DMS153 treated with DMSO at 0.1 percent for 48 hours (cell line): Measurements from ENCODE around the gene KCNH4.
"Not testable (repeated sequence)": the region's sequence is repeated elsewhere in the genome, so short reads cannot be mapped to it uniquely, and the experiment has no call there.

Experiments
- DNase-seq: peaks from one replicate; lab custom pipeline; 2025; ENCODE audit not compliant: unreplicated experiment; lab: John Stamatoyannopoulos, UW

KCNH4 gene

DNA sequence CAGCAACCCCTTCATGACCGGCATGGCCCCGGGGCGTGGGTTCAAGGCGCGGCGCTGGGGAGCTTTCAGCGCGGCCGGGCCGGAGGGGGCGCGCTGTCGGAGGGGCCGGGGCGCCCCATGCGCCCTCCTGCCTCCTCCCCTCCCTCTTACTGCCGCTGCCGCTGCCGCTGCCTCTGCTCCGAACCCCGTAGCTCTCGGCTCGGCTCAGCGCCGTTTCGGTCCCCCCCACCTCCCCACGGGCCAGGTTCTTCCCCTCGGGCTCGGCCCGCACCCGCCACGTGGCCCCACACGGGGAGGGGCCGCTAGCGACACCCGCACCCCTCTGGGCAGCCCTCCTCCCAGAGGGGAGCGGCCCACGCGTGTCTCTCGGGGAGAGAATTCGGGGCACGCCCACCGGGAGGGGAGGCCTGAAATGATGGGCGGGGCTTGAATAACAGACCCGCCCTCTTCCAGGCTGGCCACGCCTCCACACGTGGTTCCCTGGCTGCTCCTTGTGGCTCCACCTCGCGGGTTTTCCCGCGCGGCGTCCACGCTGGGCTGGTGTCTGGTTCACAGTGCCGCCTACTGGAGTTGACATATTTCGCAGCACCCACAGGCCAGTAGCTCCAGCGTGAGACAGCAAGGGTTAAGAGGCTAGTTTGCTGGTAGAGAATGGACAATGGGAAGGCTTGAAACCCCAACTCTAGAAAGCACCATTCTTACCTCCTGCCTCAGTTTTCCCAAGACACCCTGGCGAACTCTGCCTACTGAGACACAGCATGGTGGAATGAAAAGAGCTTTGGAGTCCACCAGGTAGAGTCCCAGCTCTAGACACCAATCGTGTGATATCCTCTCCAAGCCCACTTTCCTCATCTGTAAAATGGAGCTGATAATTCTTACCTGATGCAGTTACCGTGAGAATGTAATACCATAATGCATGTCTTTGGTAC, at the start of gene KCNH4:
KCNH4 (minus strand) TSS at position 221 of the 929 bp plus-strand sequence; CDS start at position 24, 197 bp downstream.
- peak; percentile 68 for DNase-seq

DNA sequence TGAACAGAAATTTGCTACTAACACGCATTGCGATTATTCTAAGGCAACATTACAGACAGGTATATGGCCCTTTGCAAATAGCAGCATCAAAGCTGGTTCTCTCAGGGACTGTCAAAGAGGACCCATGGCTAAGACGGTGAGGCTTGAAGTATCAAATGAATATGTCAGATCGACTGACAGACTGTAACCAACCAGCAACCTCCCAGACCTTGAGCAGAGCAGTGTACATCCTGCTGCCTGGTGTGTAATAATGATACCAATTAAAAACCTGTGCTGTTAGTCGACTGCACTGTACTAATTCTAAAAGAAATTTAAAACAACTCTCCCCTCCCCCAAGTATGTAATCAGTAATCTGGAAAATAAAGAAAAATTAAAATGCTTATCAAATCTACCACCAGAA, 49.3 kb upstream of the KCNH4 start:
- DNase-seq = no peak

- no peak for DNase-seq
These were observed 47.1 kb upstream of the KCNH4 start for GRCh38 chr17:42227849-42228700.

DNA sequence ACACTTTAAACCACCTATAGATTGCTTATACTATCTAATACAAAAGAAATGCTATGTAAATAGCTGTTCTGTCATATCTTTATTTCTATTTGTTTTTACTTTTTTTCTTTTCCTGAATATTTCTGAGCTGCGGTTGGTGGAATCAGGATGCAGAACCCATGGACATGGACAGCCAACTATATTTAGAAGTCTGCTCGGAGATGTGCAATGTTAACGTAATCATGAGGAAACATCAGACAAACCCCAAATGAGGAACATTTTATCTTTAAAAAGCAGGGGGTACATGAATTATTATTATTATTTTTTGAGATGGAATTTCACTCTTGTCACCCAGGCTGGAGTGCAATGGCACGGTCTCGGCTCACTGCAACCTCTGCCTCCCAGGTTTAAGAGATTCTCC, 44.7 kb upstream of the KCNH4 start:
- DNase-seq = no peak

DNA sequence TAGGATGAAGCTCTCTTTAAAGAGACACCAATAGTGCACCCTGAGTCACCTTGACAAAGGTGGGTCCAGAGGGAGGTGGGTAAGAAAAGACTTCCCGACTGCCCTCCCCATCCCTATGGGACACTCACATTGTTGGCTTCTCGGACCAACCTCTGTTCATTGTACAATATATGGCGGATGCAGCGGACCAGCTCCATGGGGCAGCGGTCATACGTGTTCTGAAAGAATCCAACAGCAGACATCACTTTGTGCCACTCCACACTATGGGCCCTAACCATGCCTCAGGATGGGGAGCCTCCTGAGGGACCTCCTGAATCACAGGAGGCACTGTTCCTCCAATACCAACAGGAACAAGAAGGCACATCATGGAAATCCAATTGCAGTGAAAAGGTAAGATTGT, 43.7 kb upstream of the KCNH4 start:
- no peak for DNase-seq

- no peak for DNase-seq
These were observed 41.2 kb upstream of the KCNH4 start for GRCh38 chr17:42221886-42222745.

- not testable (repeated sequence) for DNase-seq
These were observed 38.3 kb upstream of the KCNH4 start for GRCh38 chr17:42219280-42219679.

GRCh38 chr17:42214156-42214555, 33.2 kb upstream of the KCNH4 start:
- no peak for DNase-seq

GRCh38 chr17:42212382-42212781, 31.4 kb upstream of the KCNH4 start:
- no peak for DNase-seq

DNA sequence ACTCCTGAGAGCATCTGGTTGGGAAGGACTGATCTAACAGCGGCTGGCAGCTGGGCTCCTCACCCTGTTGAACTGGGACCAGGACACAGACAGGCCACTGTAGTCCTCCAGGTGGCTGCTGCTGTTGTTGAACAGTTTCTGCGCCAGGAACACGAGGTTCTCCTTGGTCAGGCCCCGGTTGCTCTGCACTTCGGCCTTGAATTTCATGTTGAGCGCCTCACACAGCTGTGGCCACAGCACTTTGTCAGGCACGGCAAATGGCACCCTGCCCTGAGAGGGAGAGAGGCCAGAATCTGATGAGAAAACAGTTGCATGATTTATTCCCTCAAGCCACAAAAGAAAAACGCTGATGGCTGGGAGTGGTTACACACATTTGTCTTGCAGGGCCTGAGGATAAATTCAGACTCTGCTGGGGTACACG, 31.0 kb upstream of the KCNH4 start:
- DNase-seq = not testable (repeated sequence)

GRCh38 chr17:42210046-42210445, 29.1 kb upstream of the KCNH4 start:
- no peak for DNase-seq

DNA sequence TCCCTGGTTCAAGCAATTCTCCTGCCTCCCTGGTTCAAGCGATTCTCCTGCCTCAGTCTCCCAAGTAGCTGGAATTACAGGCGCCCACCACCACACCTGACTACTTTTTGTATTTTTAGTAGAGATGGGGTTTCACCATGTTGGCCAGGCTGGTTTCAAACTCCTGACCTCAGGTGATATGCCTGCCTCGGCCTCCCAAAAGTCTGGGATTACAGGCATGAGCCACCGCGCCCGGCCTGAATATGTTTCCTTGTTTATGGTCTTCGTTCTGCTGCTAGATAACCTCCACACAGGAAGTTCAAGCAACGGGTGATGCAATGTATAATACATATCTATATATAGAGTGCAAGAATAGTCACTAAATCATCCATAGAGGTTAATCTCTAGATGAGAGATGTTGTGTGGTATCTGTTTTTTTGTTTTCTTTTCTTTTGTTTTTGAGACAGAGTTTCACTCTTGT, 25.2 kb upstream of the KCNH4 start:
- not testable (repeated sequence) for DNase-seq

- no peak for DNase-seq
These were observed 22.4 kb upstream of the KCNH4 start for GRCh38 chr17:42203354-42203753.

DNA sequence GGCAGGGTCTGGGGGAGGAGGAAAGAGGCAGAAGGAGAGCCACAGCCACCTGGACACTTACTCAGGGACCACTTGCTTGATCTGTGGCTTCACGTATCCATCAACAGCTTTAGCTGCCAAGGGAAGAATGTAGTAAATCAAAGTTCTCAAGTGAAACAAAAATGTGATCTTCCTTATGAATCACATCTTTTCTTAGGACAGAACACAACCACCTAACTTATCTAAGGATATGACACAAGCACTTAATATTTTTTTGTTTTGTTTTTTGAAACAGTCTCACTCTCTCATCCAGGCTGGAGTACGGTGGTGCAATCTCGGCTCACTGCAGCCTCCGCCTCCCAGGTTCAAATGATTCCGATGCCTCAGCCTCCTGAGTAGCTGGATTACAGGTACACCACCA, 21.8 kb upstream of the KCNH4 start:
- DNase-seq = no peak

GRCh38 chr17:42202159-42202558, 21.2 kb upstream of the KCNH4 start:
- DNase-seq = no peak

- no peak for DNase-seq
These were observed 20.5 kb upstream of the KCNH4 start for GRCh38 chr17:42201458-42201772.

DNA sequence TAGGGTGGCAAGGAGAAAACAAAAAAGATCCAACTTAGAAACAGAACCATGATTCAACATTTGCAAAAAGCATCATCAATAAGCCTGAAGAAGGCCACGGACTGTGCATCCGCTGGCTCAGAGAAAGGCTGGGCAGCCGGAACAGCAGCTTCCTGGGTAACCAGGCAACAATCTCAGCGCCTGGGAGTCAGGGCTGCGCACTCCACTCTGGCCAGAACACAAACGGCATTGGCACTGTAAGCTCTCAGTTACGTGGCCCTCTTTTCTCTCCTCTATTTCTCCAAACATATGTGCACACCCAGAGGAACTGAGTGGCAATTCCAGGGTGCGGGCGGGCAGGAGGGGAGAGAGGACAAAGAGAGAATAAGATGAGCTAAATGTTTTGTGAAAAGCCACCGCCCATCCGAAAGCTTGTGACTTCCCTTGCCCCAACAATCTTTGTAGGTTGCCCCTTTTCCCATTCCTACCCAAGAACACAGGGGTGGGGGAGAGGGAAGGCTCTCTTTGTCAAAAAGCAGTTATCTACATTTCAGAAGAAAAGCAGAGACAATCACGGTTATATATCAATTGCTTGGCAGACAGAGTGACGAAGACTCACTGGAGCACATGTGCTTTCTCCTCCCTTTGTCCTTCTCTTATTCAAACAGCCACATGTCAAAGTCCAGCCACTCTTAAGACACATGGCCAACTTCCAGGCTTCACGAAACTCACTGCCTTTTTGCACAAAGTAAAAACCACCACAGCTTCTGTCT, 19.9 kb upstream of the KCNH4 start:
- peak; percentile 21 for DNase-seq

DNA sequence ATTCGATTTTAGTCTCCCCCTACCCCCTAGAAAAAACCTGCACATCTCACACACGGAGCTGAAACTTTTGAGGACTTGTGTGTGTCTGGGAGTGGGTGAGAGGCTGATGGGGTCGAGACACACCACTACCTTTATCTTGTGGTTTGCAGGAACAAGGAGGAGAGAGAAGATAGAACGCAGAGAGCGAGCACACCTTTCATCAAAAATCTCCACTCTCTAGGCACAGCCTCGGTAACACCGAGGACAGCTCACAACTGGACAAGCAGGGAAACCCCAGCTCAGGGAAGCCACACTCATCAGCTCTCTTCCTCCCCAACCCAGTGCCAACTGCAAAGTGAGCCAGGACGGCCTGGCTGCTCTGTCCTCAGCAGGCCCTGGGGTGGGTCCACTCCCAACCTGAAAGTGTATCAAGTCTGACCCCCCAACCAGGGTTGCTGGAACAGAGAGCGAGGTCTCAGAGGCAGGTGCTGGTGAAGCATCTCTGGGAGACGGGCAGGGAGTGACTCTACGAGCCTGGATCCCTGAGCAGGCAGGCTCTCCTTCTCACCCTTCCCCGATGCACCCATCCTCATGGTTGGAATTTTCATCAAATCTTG, 18.6 kb upstream of the KCNH4 start:
- no peak for DNase-seq

DNA sequence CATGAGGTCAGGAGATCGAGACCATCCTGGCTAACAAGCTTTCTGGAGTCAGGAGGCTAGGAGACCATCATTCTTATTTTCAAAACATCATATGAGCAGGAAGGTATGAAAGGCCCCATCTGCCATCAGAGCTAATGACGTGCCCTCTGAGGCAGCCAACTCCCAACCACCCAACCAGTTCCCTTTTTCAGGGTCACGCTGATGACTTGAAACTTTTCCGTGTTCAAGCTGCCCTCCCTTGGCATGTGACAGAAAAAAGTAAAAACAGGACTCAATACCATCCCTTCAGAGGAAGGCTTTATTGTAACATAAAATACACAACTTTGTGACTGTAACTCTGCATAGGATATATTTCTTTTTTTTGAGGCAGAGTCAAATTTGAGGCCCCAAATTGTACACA, 18.0 kb upstream of the KCNH4 start:
- DNase-seq = no peak
